Esophagus squamous epithelium (tissue), 5 donors: ENCODE measurements around the gene POU3F3. TPM values are rescaled to one million over a fixed set of nuclear protein-coding genes. Genes with fewer than 3 reads are reported as not detected.
A peak's percentile ranks its signal among the peaks of the same experiment; 100 is the strongest.

Experiments used
- DNase-seq: peaks from one replicate; lab custom pipeline; 2025; lab: John Stamatoyannopoulos, UW
- H3K27ac ChIP-seq, 4 donors: fragments of 200-600 bp; sonication (generic); one replicate each; pipeline ENCODE4 v1.5.1; 2016 to 2019; ENCODE audit warnings: mild to moderate bottlenecking in 1 of 4
- H3K27me3 ChIP-seq, 4 donors: fragments of 200-600 bp; sonication (generic); 1 replicate in 3 of 4; 2 replicates in 1 of 4; pipeline versions ENCODE4 v1.5.1 to v1.6.0; 2017 to 2021; ENCODE audit warnings: antibody characterized with exemption in 1 of 4
- H3K36me3 ChIP-seq, 3 donors: fragments of 200-600 bp; sonication (generic); one replicate each; pipeline ENCODE4 v1.5.1; 2016 to 2019
- H3K4me1 ChIP-seq, 3 donors: fragments of 200-600 bp; sonication (generic); one replicate each; pipeline ENCODE4 v1.5.1; 2017 to 2019
- H3K4me3 ChIP-seq, 4 donors: fragments of 200-600 bp; sonication (generic); 1 replicate in 3 of 4; 2 replicates in 1 of 4; pipeline ENCODE4 v1.5.1; 2016 to 2019; ENCODE audit warnings: mild to moderate bottlenecking in 2 of 4, moderate library complexity in 1 of 4
- H3K9me3 ChIP-seq, 3 donors: fragments of 200-600 bp; sonication (generic); one replicate each; pipeline ENCODE4 v1.5.1; 2016 to 2019
- CTCF ChIP-seq, 6 experiments: fragments of 450-650 bp in 4 of 6; fragments of 200-600 bp in 2 of 6; sonication (generic) in 2 of 6; IDR thresholded peaks; one replicate each; pipeline ENCODE4 v1.5.1; 2016 to 2019; ENCODE audit warnings: antibody characterized with exemption in 6 of 6, mild to moderate bottlenecking in 4 of 6, moderate library complexity in 4 of 6
- POLR2A ChIP-seq, 4 donors: fragments of 450-650 bp; IDR thresholded peaks; one replicate each; pipeline ENCODE4 v1.6.1; 2017; ENCODE audit warnings: antibody characterized with exemption in 4 of 4, mild to moderate bottlenecking in 4 of 4, moderate library complexity in 3 of 4
- WGBS, 2 donors: methylation state at CpG; one replicate each; pipeline ENCODE4 v1.1.5; 2018; 5-methylcytosine and 5-hydroxymethylcytosine counted together
- intact Hi-C: fragments of 100-400 bp; cut with DNase I; formaldehyde crosslinking; loops from one replicate; pipeline ENCODE4 v1.15.0; 2022
- total RNA-seq, 4 donors: library from RNA; depleted of rRNA; stranded (reverse); fragments of >200 nt; gene quantifications; one replicate each; pipeline ENCODE4 v1.1.0, GENCODE V29; 2016
- donor health status: DM: yes; HTN: yes; CAD: no.

POU3F3 gene
- total RNA-seq, 4 donors from 2014 or later: 0.09 TPM; not detected in 3

- no peak for TF ChIP-seq POLR2A (IDR thresholded peaks at IDR 0.05)
- no peak for TF ChIP-seq CTCF (IDR thresholded peaks at IDR 0.05)
- 0 to 4% methylated on average over 6 to 10 of the region's 135 CpGs for WGBS, 2 donors
- intact Hi-C loops: no loop called here
- Histone ChIP-seq H3K9me3 (no peaks in the 10 kb centered on the region), H3K27ac (no peak overlapping the region), H3K4me3 (peak overlapping the region in 2 of 4 donors; percentile 19 to 48), H3K27me3 (peaks cover 39 to 99% (median 60%) of the 10 kb centered on the region in 4 donors), H3K4me1 (peaks cover 24 to 59% (median 30%) of the 10 kb centered on the region in 3 donors), H3K36me3 (no peaks in the 10 kb centered on the region)
- DNase-seq: no peak
Observed at GRCh38 chr2:104855221-104856085, 1.5 kb downstream of the POU3F3 start.

- WGBS, 2 donors: 0% methylated on average over 2 of the region's 106 CpGs; no CpG with 5 or more reads in 1 of the 2 donors
- no peak for TF ChIP-seq CTCF (IDR thresholded peaks at IDR 0.05)
- TF ChIP-seq POLR2A (IDR thresholded peaks at IDR 0.05): no peak
- H3K27ac ChIP-seq: no peak overlapping the region
- H3K4me3 ChIP-seq: peak overlapping the region in 2 of 4 donors; percentile 24 to 50
- H3K36me3 ChIP-seq: no peaks in the 10 kb centered on the region
- DNase-seq: no peak
- H3K4me1 ChIP-seq: peaks cover 24 to 59% (median 30%) of the 10 kb centered on the region in 3 donors
- no peaks in the 10 kb centered on the region for H3K9me3 ChIP-seq
- H3K27me3 ChIP-seq: peaks cover 34 to 99% (median 55%) of the 10 kb centered on the region in 4 donors
- intact Hi-C loops: no loop called here
Observed at GRCh38 chr2:104856086-104856972, 2.4 kb downstream of the POU3F3 start.

GRCh38 chr2:104856973-104857261, 3.0 kb downstream of the POU3F3 start:
- TF ChIP-seq CTCF (IDR thresholded peaks at IDR 0.05) (no peak), POLR2A (IDR thresholded peaks at IDR 0.05) (no peak)
- no peaks in the 10 kb centered on the region for H3K36me3 ChIP-seq
- 0% methylated on average over 3 of the region's 41 CpGs; no CpG with 5 or more reads in 1 of the 2 donors for WGBS, 2 donors
- intact Hi-C loops: no loop called here
- H3K9me3 ChIP-seq: no peaks in the 10 kb centered on the region
- H3K27me3 ChIP-seq: peaks cover 32 to 99% (median 53%) of the 10 kb centered on the region in 4 donors
- H3K27ac ChIP-seq: no peak overlapping the region
- no peak for DNase-seq
- H3K4me1 ChIP-seq: peaks cover 24 to 56% (median 29%) of the 10 kb centered on the region in 3 donors
- H3K4me3 ChIP-seq: peak overlapping the region in 2 of 4 donors; percentile 24 to 50

- H3K27me3 ChIP-seq: peaks cover 32 to 99% (median 51%) of the 10 kb centered on the region in 4 donors
- H3K4me1 ChIP-seq: peaks cover 19 to 56% (median 24%) of the 10 kb centered on the region in 3 donors
- peak overlapping the region in 2 of 4 donors; percentile 24 to 50 for H3K4me3 ChIP-seq
- no peaks in the 10 kb centered on the region for H3K36me3 ChIP-seq
- DNase-seq: no peak
- intact Hi-C loops: no loop called here
- H3K27ac ChIP-seq: no peak overlapping the region
- H3K9me3 ChIP-seq: no peaks in the 10 kb centered on the region
- TF ChIP-seq CTCF (IDR thresholded peaks at IDR 0.05) (no peak), POLR2A (IDR thresholded peaks at IDR 0.05) (no peak)
- WGBS, 2 donors: 12 to 18% methylated on average over 33 of the region's 33 CpGs
Observed at GRCh38 chr2:104857262-104858005, 3.5 kb downstream of the POU3F3 start.
